GM19467 (cell line): ENCODE results near the gene KLHL17.

Source experiments
- ATAC-seq: cut with Tn5 transposase; IDR thresholded peaks from one replicate; pipeline ENCODE4 v1.9.1; 2021; ENCODE audit warnings: mild to moderate bottlenecking, moderate library complexity; ENCODE audit not compliant: unreplicated experiment

The KLHL17 gene

GRCh38 chr1:921011-921837 lies 39.2 kb upstream of the KLHL17 start:
- ATAC-seq = no peak

GRCh38 chr1:923131-923990 lies 37.0 kb upstream of the KLHL17 start, which contains the start of gene SAMD11:
TSS of gene SAMD11 (plus strand) at chr1:923923. CDS start at chr1:924432, 509 bp downstream.
- ATAC-seq = no peak

- no peak for ATAC-seq
Measured at GRCh38 chr1:923991-924655, 36.3 kb upstream of the KLHL17 start.

GRCh38 chr1:924656-925560 lies 35.5 kb upstream of the KLHL17 start:
- ATAC-seq = no peak

- ATAC-seq = no peak
Measured at GRCh38 chr1:925561-926421, 34.6 kb upstream of the KLHL17 start.

GRCh38 chr1:927234-927633 lies 33.1 kb upstream of the KLHL17 start:
- no peak for ATAC-seq

- ATAC-seq = no peak
Measured at GRCh38 chr1:927748-928147, 32.6 kb upstream of the KLHL17 start.

- ATAC-seq = no peak
Measured at GRCh38 chr1:928825-929661, 31.3 kb upstream of the KLHL17 start.

- ATAC-seq = no peak
Measured at GRCh38 chr1:929712-930632, 30.4 kb upstream of the KLHL17 start.

GRCh38 chr1:930633-931138 lies 29.7 kb upstream of the KLHL17 start:
- ATAC-seq = no peak

GRCh38 chr1:931380-932172 lies 28.8 kb upstream of the KLHL17 start:
- no peak for ATAC-seq

GRCh38 chr1:932173-932510 lies 28.2 kb upstream of the KLHL17 start:
- ATAC-seq = no peak

GRCh38 chr1:932776-933602 lies 27.4 kb upstream of the KLHL17 start:
- ATAC-seq = no peak

GRCh38 chr1:933603-933940 lies 26.8 kb upstream of the KLHL17 start:
- ATAC-seq = no peak

- no peak for ATAC-seq
Measured at GRCh38 chr1:934991-935750, 25.2 kb upstream of the KLHL17 start.
